LoVo (cell line): ENCODE data around the gene ANKRD36C.
"Not testable (repeated sequence)": the region's sequence is repeated elsewhere in the genome, so short reads cannot be mapped to it uniquely, and the experiment has no call there.

Experiments used
- DNase-seq: peaks from one replicate; pipeline ENCODE4 v3.0.0-alpha.2; 2016; ENCODE audit warnings: low spot score

Gene ANKRD36C

GRCh38 chr2:96006248-96006647, 14.6 kb upstream of the ANKRD36C start:
- not testable (repeated sequence) for DNase-seq

DNA sequence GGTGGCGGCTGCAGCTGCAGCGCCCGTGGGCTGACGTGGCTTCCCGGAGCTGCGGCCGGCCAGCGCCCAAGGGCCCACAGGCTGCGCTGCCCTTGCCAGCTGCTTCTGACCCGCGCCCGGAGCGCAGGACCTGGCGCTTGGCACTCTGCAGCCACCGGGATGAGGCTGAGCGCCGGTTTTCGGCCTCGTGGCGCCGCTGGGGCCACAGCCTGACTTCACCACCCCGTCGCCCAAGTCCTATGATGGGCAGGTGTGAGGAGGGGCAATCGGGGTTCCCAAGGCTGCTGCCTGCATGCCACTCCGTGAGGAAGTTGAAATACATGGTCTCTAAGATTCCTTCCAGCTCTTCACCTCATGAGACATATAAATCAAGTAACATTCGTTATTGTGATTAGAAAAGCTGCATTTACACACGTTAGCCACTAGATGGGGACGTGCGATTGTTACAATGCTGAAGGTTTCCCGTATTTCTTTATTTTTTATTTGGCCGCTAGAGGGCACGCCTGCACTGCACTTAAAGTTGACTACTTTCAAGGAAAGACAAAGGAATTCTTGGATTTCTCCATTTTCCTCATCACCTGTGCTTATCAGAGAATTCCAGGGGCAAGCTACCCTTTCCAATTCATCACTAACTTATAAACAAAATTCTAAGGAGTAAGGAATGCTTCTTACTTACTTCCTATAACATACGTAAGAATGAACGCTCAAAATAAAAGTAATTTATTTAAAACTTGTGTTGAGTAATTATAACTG, 1.1 kb upstream of the ANKRD36C start:
- peak; percentile 35 for DNase-seq

DNA sequence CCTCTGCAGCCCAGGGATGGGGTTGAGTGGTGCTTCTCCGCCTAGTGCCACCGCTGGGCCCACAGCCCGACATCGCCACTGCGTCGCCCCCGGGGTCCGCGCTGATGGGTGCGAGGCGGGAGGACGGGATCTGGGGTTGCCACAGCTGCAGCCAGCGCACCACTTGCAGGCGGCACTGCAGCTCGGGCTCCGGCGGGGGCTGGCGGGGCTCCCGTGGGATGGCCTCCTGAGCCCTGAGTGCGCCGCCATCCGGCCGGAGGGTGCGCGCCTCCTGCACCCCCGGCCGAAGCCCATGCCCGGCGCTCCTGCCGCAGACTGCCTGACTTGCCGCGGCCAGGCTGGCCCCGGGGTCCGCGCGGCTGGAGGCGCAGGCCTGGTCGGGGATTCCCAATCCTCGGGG, 478 bp upstream of the ANKRD36C start:
- not testable (repeated sequence) for DNase-seq

GRCh38 chr2:95990884-95991283, 740 bp downstream of the ANKRD36C start:
- not testable (repeated sequence) for DNase-seq

DNA sequence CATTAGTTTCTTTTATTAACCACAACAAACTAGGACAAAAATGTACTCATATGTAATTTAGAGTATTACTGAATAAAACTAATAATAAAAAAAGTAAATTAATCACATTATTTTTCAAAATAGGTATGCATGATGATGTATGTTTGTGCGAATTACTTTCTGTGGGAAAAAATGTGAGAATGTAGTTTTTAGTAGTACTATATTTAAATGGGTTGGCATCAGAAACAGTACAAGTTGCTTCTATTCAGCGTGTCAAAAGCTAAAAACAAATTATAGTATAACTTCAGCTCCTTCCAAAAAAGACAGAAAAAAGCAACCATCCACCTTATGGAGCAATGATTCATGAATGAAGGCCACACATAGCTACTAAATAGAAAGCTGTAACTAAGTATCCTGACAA, 40.0 kb downstream of the ANKRD36C start:
- not testable (repeated sequence) for DNase-seq

GRCh38 chr2:95948039-95948438, 43.6 kb downstream of the ANKRD36C start:
- DNase-seq, result not testable (repeated sequence)

- DNase-seq, result not testable (repeated sequence)
These were observed 51.7 kb downstream of the ANKRD36C start for GRCh38 chr2:95939947-95940346.

GRCh38 chr2:95930740-95931139, 60.9 kb downstream of the ANKRD36C start:
- not testable (repeated sequence) for DNase-seq

- not testable (repeated sequence) for DNase-seq
These were observed 74.6 kb downstream of the ANKRD36C start for GRCh38 chr2:95917007-95917406.

DNA sequence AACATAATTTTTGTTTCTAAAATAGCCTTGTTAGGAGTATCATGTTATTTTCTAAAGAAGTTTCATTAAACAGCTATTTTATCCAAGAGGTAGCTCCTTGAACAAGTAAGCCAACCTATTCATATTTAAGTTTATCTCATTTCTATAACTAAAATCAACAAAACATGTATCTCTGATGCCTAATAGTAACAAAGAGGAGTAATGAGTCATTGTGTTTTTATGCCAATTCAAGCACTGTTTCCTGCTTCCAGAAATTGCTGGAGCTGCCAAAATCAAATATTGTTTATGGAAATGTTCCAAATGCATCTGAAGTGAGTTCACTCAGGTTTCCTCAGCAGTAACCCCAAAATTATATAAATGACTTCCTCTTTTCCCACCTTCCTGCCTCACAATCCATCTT, 76.5 kb downstream of the ANKRD36C start:
- DNase-seq, result not testable (repeated sequence)

DNA sequence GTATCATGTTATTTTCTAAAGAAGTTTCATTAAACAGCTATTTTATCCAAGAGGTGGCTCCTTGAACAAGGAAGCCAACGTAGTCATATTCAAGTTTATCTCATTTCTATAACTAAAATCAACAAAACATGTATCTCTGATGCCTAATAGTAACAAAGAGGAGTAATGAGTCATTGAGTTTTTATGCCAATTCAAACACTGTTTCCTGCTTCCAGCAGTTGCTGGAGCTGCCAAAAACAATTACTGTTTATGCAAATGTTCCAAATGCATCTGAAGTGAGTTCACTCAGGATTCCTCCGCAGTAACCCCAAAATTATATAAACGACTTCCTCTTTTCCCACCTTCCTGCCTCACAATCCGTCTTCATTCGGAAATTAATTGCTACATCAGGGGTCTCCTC, 80.2 kb downstream of the ANKRD36C start:
- peak; percentile 8 for DNase-seq

DNA sequence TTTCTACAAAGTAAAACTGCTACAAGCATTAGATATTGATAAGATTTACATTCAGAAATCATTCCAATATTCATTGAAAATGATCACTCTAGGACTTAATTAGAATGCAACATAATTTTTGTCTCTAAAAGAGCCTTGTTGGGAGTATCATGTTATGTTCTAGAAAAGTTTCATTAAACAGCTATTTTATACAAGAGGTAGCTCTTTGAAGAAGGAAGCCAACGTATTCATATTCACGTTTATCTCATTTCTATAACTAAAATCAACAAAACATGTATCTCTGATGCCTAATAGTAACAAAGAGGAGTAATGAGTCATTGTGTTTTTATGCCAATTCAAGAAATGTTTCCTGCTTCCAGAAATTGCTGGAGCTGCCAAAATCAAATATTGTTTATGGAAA, 97.2 kb downstream of the ANKRD36C start:
- not testable (repeated sequence) for DNase-seq

GRCh38 chr2:95867929-95868328, 123.7 kb downstream of the ANKRD36C start:
- DNase-seq, result not testable (repeated sequence)

- DNase-seq, result not testable (repeated sequence)
These were observed 124.5 kb downstream of the ANKRD36C start for GRCh38 chr2:95867047-95867677.

DNA sequence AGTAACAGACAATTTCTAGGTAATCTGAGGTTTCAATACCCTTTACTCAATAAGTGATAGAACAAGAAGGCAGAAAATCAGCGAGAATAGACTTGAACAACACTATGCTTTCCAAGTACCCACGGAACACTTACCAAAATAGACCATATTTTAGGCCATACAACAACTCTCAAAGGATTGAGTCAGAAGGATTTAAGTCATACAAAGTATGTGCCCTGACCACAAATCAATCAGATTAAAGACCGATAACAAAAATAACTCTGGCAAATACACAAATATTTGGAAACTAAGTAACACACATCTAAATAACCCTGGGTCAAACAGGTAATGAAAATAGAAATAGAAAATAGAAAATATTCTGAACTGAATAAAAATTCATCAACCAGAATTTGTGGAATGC, 129.5 kb downstream of the ANKRD36C start:
- DNase-seq, result not testable (repeated sequence)

GRCh38 chr2:95836151-95836550, 155.5 kb downstream of the ANKRD36C start:
- DNase-seq, result no peak

DNA sequence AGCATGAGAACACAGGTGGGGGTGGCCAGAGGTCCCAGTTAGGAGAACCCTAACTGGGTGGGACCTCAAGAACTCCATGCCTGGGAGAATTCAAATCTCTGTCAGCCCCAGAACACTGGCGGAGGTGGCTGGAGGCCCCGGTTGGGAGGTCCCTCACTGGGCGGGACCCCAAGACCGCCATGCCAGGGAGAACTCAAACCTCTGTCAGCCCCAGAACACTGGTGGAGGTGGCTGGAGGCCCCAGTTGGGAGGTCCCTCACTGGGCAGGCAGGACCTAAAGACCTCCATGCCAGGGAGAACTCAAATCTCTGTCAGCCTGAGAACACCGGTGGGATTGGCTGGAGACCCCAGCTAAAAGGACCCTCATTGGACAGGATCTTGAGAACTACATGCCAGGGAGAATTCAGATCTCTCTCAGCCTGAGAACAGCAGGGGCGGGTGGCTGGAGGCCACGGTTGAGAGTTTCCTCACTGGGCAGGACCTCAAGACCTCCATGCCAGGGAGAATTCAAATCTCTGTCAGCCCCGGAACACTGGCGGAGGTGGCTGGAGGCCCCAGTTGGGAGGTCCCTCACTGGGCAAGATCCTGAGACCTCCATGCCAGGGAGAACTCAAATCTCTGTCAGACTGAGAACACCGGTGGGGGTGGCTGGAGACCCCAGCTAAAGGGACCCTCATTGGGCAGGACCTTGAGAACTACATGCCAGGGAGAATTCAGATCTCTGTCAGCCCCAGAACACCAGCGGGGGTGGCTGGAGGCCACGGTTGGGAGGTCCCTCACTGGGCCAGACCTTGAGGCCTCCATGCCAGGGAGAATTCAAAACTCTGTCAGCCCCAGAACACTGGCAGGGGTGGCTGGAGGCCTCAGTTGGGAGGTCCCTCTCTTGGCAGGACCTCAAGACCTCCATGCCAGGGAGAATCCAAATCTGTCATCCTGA, 157.3 kb downstream of the ANKRD36C start:
- DNase-seq, result not testable (repeated sequence)

DNA sequence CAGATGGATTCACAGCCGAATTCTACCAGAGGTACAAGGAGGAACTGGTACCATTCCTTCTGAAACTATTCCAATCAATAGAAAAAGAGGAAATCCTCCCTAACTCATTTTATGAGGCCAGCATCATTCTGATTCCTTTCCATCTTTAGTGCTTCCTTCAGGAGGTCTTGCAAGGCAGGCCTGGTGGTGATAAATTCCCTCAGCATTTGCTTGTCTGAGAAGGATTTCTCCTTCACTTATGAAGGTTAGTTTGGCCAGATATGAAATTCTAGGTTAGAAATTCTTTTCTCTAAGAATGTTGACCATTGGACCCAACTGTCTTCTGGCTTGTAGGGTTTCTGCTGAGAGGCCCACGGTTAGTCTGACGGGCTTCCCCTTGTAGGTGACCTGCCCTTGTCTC, 167.4 kb downstream of the ANKRD36C start:
- DNase-seq, result not testable (repeated sequence)

- DNase-seq, result not testable (repeated sequence)
These were observed 174.1 kb downstream of the ANKRD36C start for GRCh38 chr2:95817521-95817920.

DNA sequence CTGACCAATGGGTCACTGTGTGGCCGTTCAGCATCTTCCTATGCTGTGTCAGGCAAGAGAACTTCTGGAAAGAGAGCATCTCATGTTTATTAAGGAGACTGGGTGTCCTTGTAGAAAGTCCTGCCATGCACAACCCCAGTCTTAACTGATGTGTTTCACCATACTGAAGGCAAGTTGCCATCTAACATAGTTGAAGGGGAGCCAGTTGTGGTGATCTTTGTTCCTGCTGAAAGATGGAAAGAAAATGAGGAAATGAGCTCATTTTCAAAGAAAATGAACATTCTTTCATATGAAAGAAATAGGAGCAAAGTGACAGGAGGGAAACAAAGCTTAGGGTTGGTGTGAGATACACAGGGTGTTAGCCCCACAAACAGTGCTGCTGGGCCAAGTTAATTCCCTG, 178.3 kb downstream of the ANKRD36C start:
- not testable (repeated sequence) for DNase-seq

- no peak for DNase-seq
These were observed 191.7 kb downstream of the ANKRD36C start for GRCh38 chr2:95799892-95800291.

GRCh38 chr2:95799147-95799889, 192.3 kb downstream of the ANKRD36C start:
- DNase-seq, result not testable (repeated sequence)
